GM12872 (cell line): ENCODE measurements around the gene UROD.

Experiments
- CTCF ChIP-seq: IDR thresholded peaks from 3 replicates; pipeline ENCODE4 v1.5.1; 2011; ENCODE audit warnings: low read depth, mild to moderate bottlenecking, low read length, moderate library complexity; ENCODE audit not compliant: insufficient read depth

Gene UROD

GRCh38 chr1:45016090-45016697 is 4.1 kb downstream of the UROD start:
- TF ChIP-seq CTCF: no peak

GRCh38 chr1:45016767-45017166 is 4.7 kb downstream of the UROD start:
- TF ChIP-seq CTCF: no peak

GRCh38 chr1:45018599-45019230 is 6.7 kb downstream of the UROD start:
- TF ChIP-seq CTCF: peak; percentile 94

- TF ChIP-seq CTCF: no peak
Measured at GRCh38 chr1:45023663-45024062, 11.6 kb downstream of the UROD start.

GRCh38 chr1:45026446-45026845 is 14.4 kb downstream of the UROD start:
- TF ChIP-seq CTCF: no peak

- TF ChIP-seq CTCF: no peak
Measured at GRCh38 chr1:45032837-45033236, 20.8 kb downstream of the UROD start.

GRCh38 chr1:45033356-45033755 is 21.3 kb downstream of the UROD start:
- TF ChIP-seq CTCF: no peak
